K562 (cell line): ENCODE measurements around the gene RXRB. TPM values are rescaled to one million over a fixed set of nuclear protein-coding genes. Genes with fewer than 3 reads are reported as not detected.

Experiments used
- BRD9 ChIP-seq: fragments of 450-650 bp; IDR thresholded peaks from 2 replicates; pipeline ENCODE4 v1.6.1; 2018; ENCODE audit warnings: low read depth; ENCODE audit not compliant: partially characterized antibody
- CEBPG ChIP-seq, 3 experiments: fragments of 200-800 bp in 1 of 3; sonication (Bioruptor generic) in 1 of 3; sonication (generic) in 1 of 3; formaldehyde crosslinking in 1 of 3; IDR thresholded peaks in 2 of 3; conservative IDR thresholded peaks in 1 of 3; 2 replicates each; pipeline versions ENCODE4 v1.6.1 to v1.8.0; 2016 to 2022; ENCODE audit warnings: missing compliant biosample characterization in 2 of 3, missing genetic modification characterization in 2 of 3, mild to moderate bottlenecking in 1 of 3, missing genetic modification reagents in 1 of 3
- CREB5 ChIP-seq: fragments of 250-450 bp; sonication (Bioruptor Pico); IDR thresholded peaks from 2 replicates; pipeline ENCODE4 v1.5.0; 2020; ENCODE audit warnings: mild to moderate bottlenecking
- DMBX1 ChIP-seq: fragments of 250-450 bp; sonication (Bioruptor Pico); IDR thresholded peaks from 2 replicates; pipeline ENCODE4 v1.8.0; 2022; ENCODE audit warnings: inconsistent platforms, mild to moderate bottlenecking, moderate library complexity, borderline replicate concordance
- EGR1 ChIP-seq: fragments of 450-650 bp; conservative IDR thresholded peaks from 2 replicates; pipeline ENCODE4 v1.6.1; 2017; ENCODE audit warnings: mild to moderate bottlenecking
- GABPB2 ChIP-seq: fragments of 250-450 bp; sonication (Bioruptor Pico); conservative IDR thresholded peaks from 2 replicates; pipeline ENCODE4 v1.5.1; 2021; ENCODE audit warnings: mild to moderate bottlenecking
- NCOA2 ChIP-seq, 2 experiments: fragments of 450-650 bp; IDR thresholded peaks; 2 replicates each; pipeline ENCODE4 v1.6.1; 2018; ENCODE audit warnings: mild to moderate bottlenecking in 2 of 2, moderate library complexity in 1 of 2; ENCODE audit not compliant: partially characterized antibody in 2 of 2
- NFXL1 ChIP-seq: fragments of 450-650 bp; formaldehyde crosslinking; IDR thresholded peaks from 2 replicates; pipeline ENCODE4 v1.4.0; 2021; ENCODE audit warnings: mild to moderate bottlenecking
- PCBP1 ChIP-seq: fragments of 200-400 bp; formaldehyde crosslinking; IDR thresholded peaks from 2 replicates; pipeline ENCODE4 v1.6.1; 2018; ENCODE audit warnings: mild to moderate bottlenecking, low read depth, low read length; ENCODE audit not compliant: poor library complexity, severe bottlenecking
- RBFOX2 ChIP-seq: fragments of 200-400 bp; formaldehyde crosslinking; IDR thresholded peaks from 2 replicates; pipeline ENCODE4 v1.6.1; 2017; ENCODE audit warnings: low read depth, mild to moderate bottlenecking, low read length, moderate library complexity
- SMAD4 ChIP-seq: fragments of 250-450 bp; sonication (Bioruptor Pico); conservative IDR thresholded peaks from 2 replicates; pipeline ENCODE4 v1.8.0; 2021; ENCODE audit warnings: inconsistent platforms, mild to moderate bottlenecking, moderate library complexity
- TAF9B ChIP-seq: fragments of 450-650 bp; IDR thresholded peaks from 2 replicates; pipeline ENCODE4 v1.6.1; 2018; ENCODE audit warnings: mild to moderate bottlenecking; ENCODE audit not compliant: partially characterized antibody
- TEAD1 ChIP-seq, 2 experiments: fragments of 450-650 bp in 1 of 2; sonication (generic) in 1 of 2; formaldehyde crosslinking; IDR thresholded peaks; 2 replicates each; pipeline versions ENCODE4 v1.4.0 to v1.8.0; 2020 to 2022; ENCODE audit warnings: mild to moderate bottlenecking in 2 of 2, missing genetic modification reagents in 1 of 2
- TEAD2 ChIP-seq: fragments of 450-650 bp; IDR thresholded peaks from 2 replicates; pipeline ENCODE4 v1.6.1; 2016; ENCODE audit warnings: missing genetic modification characterization, control low read depth, missing compliant biosample characterization
- ZNF146 ChIP-seq: IDR thresholded peaks from one replicate; pipeline ENCODE4 v1.6.1; 2018; ENCODE audit warnings: missing compliant biosample characterization; ENCODE audit not compliant: unreplicated experiment
- ZNF197 ChIP-seq: fragments of 200-800 bp; sonication (Bioruptor generic); IDR thresholded peaks from 2 replicates; pipeline ENCODE4 v1.6.1; 2016; ENCODE audit warnings: low read depth, missing genetic modification characterization, missing compliant biosample characterization
- ZNF354B ChIP-seq: fragments of 250-450 bp; sonication (Bioruptor Pico); IDR thresholded peaks from 2 replicates; pipeline ENCODE4 v1.4.0; 2020
- ZNF551 ChIP-seq: fragments of 250-450 bp; sonication (Bioruptor Pico); IDR thresholded peaks from 2 replicates; pipeline ENCODE4 v1.5.0; 2021; ENCODE audit warnings: mild to moderate bottlenecking, moderate library complexity
- ZNF561 ChIP-seq: fragments of 450-650 bp; formaldehyde crosslinking; conservative IDR thresholded peaks from 2 replicates; pipeline ENCODE4 v1.4.0; 2020; ENCODE audit warnings: mild to moderate bottlenecking, moderate library complexity
- ZNF584 ChIP-seq: fragments of 200-800 bp; sonication (Bioruptor generic); IDR thresholded peaks from 2 replicates; pipeline ENCODE4 v1.6.1; 2016; ENCODE audit warnings: low read depth, mild to moderate bottlenecking, missing genetic modification characterization, missing compliant biosample characterization
- polyA plus RNA-seq, 8 experiments: library from polyadenylated mRNA; depleted of rRNA in 4 of 8; stranded (reverse) in 5 of 8; unstranded in 3 of 8; fragments of >200 nt; fragmentation: Nextera tagmentation in 2 of 8; fragmentation: Illumina TruSeq in 1 of 8; extraction: Ambion mirVana in 2 of 8; extraction: Trizol in 1 of 8; gene quantifications; 2 replicates each; pipeline versions ENCODE4 v1.2.1 to v1.2.3, GENCODE V29; 2011 to 2014; ENCODE audit warnings: inconsistent platforms in 1 of 8, missing spikeins in 1 of 8
- total RNA-seq, 7 experiments: library from RNA; depleted of rRNA in 6 of 7; stranded (reverse); fragments of >200 nt in 6 of 7; fragmentation: Illumina TruSeq in 2 of 7; extraction: Trizol in 2 of 7; gene quantifications; 2 replicates each; pipeline versions ENCODE4 v1.2.1 to v1.2.3, GENCODE V29; 2011 to 2021; ENCODE audit warnings: low replicate concordance in 1 of 7
- TF ChIP-seq, protein P1 (sequence below): fragments of 450-650 bp; formaldehyde crosslinking; IDR thresholded peaks from 2 replicates; pipeline ENCODE4 v1.4.0; 2020; ENCODE audit warnings: mild to moderate bottlenecking, mixed read lengths
- TF ChIP-seq, protein P2 (sequence below), 2 experiments: IDR thresholded peaks; 2 replicates each; pipeline ENCODE4 v1.6.1; 2012; ENCODE audit warnings: improper control_type of control experiment in 2 of 2, low read depth in 2 of 2, low read length in 2 of 2, borderline replicate concordance in 1 of 2

The RXRB gene
- total and polyA plus RNA-seq, 9 of the 15 experiments (the other 6 are each of a cell fraction or from before 2014, with no cell fraction given) = 0.76 to 35.5 (median 18.4) TPM

DNA sequence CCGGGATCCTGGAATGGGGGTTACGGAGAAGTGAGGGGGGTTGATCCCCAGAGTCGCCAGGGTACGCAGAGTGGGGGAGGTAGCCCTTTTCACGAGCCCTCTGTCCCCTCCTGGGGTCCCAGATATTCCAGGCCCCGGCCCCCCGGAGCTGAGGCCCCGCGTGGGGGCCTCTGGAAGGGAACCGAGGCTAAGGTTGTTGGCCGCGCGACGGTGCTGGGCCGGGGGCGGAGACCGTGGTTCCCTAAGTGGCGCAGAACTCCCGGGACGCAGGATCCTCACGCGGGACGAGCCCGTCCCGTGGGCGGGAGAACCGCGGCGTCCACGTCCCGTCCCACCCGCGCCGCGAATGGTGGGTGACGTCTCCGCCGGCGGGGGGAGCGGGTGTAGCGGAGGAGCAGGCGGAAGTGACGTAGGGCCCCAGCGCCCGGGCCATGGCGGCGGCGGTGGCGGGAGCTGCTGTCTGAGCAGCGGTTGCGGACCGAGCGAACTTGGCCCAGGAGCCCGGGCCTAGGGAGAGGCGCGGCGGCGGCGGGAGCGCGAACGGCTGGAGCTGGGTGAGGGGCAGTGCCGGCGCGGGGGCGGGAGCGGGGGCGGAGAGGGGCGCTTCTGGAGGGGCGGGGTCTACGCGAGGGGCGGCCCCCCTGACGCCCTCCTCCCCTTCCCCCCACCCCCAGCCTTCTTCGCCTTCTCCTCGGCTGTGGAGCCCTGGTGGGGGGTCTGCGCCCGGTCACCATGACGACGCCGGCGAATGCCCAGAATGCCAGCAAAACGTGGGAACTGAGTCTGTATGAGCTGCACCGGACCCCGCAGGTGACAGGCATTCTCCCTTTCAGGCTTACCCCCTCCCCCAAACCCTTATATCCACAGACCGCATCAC lies 7.9 kb upstream of the RXRB start, which contains the start of gene RING1 (continued):
- TF ChIP-seq RBFOX2 (peak; percentile 97), TEAD1 (CRISPR knock-in tag; IDR thresholded peaks at IDR 0.05) (peak in 1 of 2 experiments; percentile 28; a peak in 1 of 4 replicates), GABPB2 (CRISPR knock-in tag) (peak; percentile 50; the same call in 1 of the 2 replicates), TAF9B (peak; percentile 64), ZNF354B (CRISPR knock-in tag) (no peak), ZNF197 (CRISPR knock-in tag) (peak; percentile 60; the same call in 1 of the 2 replicates), ZNF584 (CRISPR knock-in tag) (no peak), CEBPG (CRISPR knock-in tag; IDR thresholded peaks at IDR 0.05) (no peak), CEBPG (tag; conservative IDR thresholded peaks at IDR 0.05 in 1 of 2, IDR thresholded peaks at IDR 0.05 in 1 of 2) (no peak), EGR1 (peak; percentile 90), BRD9 (peak; percentile 8), TEAD2 (no peak), ZNF561 (CRISPR knock-in tag) (no peak), CREB5 (CRISPR knock-in tag) (no peak), NCOA2 (IDR thresholded peaks at IDR 0.05; ENCODE audit: partially characterized antibody in 2 of 2) (no peak), ZNF551 (no peak), SMAD4 (CRISPR knock-in tag) (peak; percentile 70), DMBX1 (CRISPR knock-in tag) (no peak), ZNF146 (CRISPR knock-in tag) (no peak), PCBP1 (peak; percentile 3), NFXL1 (CRISPR knock-in tag) (no peak)
- TF ChIP-seq, protein P1, sequence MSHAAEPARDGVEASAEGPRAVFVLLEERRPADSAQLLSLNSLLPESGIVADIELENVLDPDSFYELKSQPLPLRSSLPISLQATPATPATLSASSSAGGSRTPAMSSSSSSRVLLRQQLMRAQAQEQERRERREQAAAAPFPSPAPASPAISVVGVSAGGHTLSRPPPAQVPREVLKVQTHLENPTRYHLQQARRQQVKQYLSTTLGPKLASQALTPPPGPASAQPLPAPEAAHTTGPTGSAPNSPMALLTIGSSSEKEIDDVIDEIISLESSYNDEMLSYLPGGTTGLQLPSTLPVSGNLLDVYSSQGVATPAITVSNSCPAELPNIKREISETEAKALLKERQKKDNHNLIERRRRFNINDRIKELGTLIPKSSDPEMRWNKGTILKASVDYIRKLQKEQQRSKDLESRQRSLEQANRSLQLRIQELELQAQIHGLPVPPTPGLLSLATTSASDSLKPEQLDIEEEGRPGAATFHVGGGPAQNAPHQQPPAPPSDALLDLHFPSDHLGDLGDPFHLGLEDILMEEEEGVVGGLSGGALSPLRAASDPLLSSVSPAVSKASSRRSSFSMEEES (CRISPR knock-in tag) = no peak
- TF ChIP-seq, protein P2, sequence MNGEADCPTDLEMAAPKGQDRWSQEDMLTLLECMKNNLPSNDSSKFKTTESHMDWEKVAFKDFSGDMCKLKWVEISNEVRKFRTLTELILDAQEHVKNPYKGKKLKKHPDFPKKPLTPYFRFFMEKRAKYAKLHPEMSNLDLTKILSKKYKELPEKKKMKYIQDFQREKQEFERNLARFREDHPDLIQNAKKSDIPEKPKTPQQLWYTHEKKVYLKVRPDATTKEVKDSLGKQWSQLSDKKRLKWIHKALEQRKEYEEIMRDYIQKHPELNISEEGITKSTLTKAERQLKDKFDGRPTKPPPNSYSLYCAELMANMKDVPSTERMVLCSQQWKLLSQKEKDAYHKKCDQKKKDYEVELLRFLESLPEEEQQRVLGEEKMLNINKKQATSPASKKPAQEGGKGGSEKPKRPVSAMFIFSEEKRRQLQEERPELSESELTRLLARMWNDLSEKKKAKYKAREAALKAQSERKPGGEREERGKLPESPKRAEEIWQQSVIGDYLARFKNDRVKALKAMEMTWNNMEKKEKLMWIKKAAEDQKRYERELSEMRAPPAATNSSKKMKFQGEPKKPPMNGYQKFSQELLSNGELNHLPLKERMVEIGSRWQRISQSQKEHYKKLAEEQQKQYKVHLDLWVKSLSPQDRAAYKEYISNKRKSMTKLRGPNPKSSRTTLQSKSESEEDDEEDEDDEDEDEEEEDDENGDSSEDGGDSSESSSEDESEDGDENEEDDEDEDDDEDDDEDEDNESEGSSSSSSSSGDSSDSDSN (IDR thresholded peaks at IDR 0.05; ENCODE audit: borderline replicate concordance in 1 of 2, low read depth in 2 of 2, low read length in 2 of 2) = peak in 1 of 2 experiments; percentile 19; a peak in 1 of 4 replicates
